GM23248 (cell line): ENCODE results near the gene FTSJ1. TPM values are rescaled to one million over a fixed set of nuclear protein-coding genes. Genes with fewer than 3 reads are reported as not detected.
"Not testable (repeated sequence)": the region's sequence is repeated elsewhere in the genome, so short reads cannot be mapped to it uniquely, and the experiment has no call there.

Experiments
- DNase-seq: peaks from one replicate; pipeline ENCODE4 v3.0.0-alpha.2; 2015
- H2AFZ ChIP-seq: fragments of 200-600 bp; sonication (generic); 2 replicates; pipeline ENCODE4 v1.6.1; 2016; ENCODE audit warnings: antibody characterized with exemption
- H3F3A ChIP-seq: fragments of 200-600 bp; sonication (generic); 2 replicates; pipeline ENCODE4 v1.6.1; 2016; ENCODE audit warnings: mild to moderate bottlenecking, antibody characterized with exemption, mixed run types; ENCODE audit not compliant: insufficient read depth
- H3K27ac ChIP-seq: fragments of 200-600 bp; sonication (generic); 2 replicates; pipeline ENCODE4 v1.5.1; 2016; ENCODE audit warnings: mild to moderate bottlenecking
- H3K27me3 ChIP-seq: fragments of 200-600 bp; sonication (generic); replicated peaks from 2 replicates; pipeline ENCODE4 v1.6.1; 2016; ENCODE audit warnings: mild to moderate bottlenecking; ENCODE audit not compliant: insufficient read depth
- H3K36me3 ChIP-seq: fragments of 200-600 bp; sonication (generic); 2 replicates; pipeline ENCODE4 v1.6.1; 2016; ENCODE audit warnings: low read depth, mild to moderate bottlenecking
- H3K4me1 ChIP-seq: fragments of 200-600 bp; sonication (generic); 2 replicates; pipeline ENCODE4 v1.6.1; 2016; ENCODE audit warnings: mild to moderate bottlenecking; ENCODE audit not compliant: insufficient read depth
- H3K4me2 ChIP-seq: fragments of 200-600 bp; sonication (generic); one replicate; pipeline ENCODE4 v1.6.1; 2016; ENCODE audit warnings: mild to moderate bottlenecking; ENCODE audit not compliant: unreplicated experiment
- H3K4me3 ChIP-seq: fragments of 200-600 bp; sonication (generic); 2 replicates; pipeline ENCODE4 v1.5.1; 2016; ENCODE audit warnings: mild to moderate bottlenecking
- H3K79me2 ChIP-seq: fragments of 200-600 bp; sonication (generic); 2 replicates; pipeline ENCODE4 v1.6.1; 2016; ENCODE audit warnings: mild to moderate bottlenecking; ENCODE audit not compliant: insufficient read depth
- H3K9ac ChIP-seq: fragments of 200-600 bp; sonication (generic); 2 replicates; pipeline ENCODE4 v1.6.1; 2016; ENCODE audit warnings: mild to moderate bottlenecking
- H3K9me2 ChIP-seq: fragments of 200-600 bp; sonication (generic); 2 replicates; pipeline ENCODE4 v1.6.1; 2016; ENCODE audit warnings: mixed run types, mild to moderate bottlenecking, moderate library complexity; ENCODE audit not compliant: insufficient read depth
- H3K9me3 ChIP-seq: fragments of 200-600 bp; sonication (generic); one replicate; pipeline ENCODE4 v1.6.1; 2017; ENCODE audit warnings: low read depth
- H4K20me1 ChIP-seq: fragments of 200-600 bp; sonication (generic); 2 replicates; pipeline ENCODE4 v1.6.0; 2016; ENCODE audit not compliant: insufficient read depth
- EZH2 ChIP-seq: fragments of 200-600 bp; sonication (generic); IDR thresholded peaks from 2 replicates; pipeline ENCODE4 v1.6.1; 2018; ENCODE audit warnings: antibody characterized with exemption, mild to moderate bottlenecking; ENCODE audit not compliant: insufficient read depth, poor library complexity, severe bottlenecking
- EZH2phosphoT487 ChIP-seq: fragments of 200-600 bp; sonication (generic); IDR thresholded peaks from 2 replicates; pipeline ENCODE4 v1.6.1; 2018; ENCODE audit warnings: antibody characterized with exemption, moderate library complexity, mild to moderate bottlenecking, low read depth; ENCODE audit not compliant: insufficient read depth
- WGBS, 2 experiments: methylation state at CpG; one replicate each; pipeline ENCODE4 v1.1.6; 2015 to 2017; ENCODE audit warnings: low lambda C conversion rate in 2 of 2, low coverage in 1 of 2; ENCODE audit errors: missing lambda C conversion rate in 2 of 2; 5-methylcytosine and 5-hydroxymethylcytosine counted together
- in situ Hi-C: fragments of 300-500 bp; cut with MboI; formaldehyde crosslinking; loops from 2 replicates; pipeline ENCODE4 v1.15.0; 2020
- polyA plus RNA-seq: library from polyadenylated mRNA; unstranded; fragments of >200 nt; fragmentation: Nextera tagmentation; extraction: Ambion mirVana; gene quantifications from 2 replicates; pipeline ENCODE4 v1.2.1, GENCODE V29; 2016
- total RNA-seq: library from RNA; depleted of rRNA; stranded (reverse); fragments of >200 nt; shearing (Covaris generic); gene quantifications from 2 replicates; pipeline ENCODE4 v1.2.3, GENCODE V29; 2014; rRNA removed

The FTSJ1 gene, protein sequence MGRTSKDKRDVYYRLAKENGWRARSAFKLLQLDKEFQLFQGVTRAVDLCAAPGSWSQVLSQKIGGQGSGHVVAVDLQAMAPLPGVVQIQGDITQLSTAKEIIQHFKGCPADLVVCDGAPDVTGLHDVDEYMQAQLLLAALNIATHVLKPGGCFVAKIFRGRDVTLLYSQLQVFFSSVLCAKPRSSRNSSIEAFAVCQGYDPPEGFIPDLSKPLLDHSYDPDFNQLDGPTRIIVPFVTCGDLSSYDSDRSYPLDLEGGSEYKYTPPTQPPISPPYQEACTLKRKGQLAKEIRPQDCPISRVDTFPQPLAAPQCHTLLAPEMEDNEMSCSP
- total RNA-seq, result 95.2 and 152 TPM in 2 replicates
- 64.9 and 70.6 TPM in 2 replicates for polyA plus RNA-seq

DNA sequence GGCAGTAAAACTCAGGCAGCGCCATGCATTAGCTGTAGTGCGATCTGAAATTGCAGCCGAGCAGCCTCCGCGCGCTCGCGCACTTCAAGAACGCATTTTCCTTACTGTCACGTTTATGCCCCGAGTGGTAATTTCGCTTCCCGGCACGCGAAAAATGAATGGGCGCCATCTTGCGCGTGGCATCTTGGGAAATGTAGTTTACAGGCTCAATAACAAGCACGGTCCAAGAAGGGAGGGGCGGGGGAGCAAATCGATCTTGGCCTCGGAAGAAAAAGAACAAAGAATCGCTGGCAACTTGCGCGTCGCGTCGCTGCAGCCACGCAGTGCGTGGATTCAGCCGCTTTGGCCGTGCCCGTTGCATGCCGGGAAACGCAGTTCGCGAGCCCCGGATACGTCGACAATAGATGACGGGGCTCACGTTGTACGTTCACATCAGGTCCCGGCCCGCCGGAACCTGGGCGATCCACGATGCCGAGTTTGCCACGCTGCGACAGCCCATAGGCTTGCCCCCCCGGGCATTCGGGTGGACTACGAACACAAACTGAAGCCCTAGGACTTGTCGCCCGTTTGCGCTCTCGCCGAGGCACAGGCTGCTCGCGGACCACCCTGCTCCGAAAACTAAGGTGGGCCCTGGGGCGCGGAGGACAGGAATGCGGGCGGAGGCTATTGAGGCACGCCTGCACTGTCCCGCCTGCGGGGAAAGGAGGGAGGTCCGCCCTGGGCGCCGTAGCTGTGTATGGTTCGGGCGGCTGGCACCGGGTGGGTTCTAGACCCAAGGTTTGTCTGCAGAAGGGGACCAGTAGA, at the start of gene FTSJ1:
TSS of gene FTSJ1 (plus strand) at position 426 of the 804 bp plus-strand sequence. CDS start 1,849 bp downstream, outside the sequence.
- no peak for TF ChIP-seq EZH2phosphoT487
- TF ChIP-seq EZH2, result no peak
- peak within 1 kb of the TSS; percentile 97 for H3K9ac ChIP-seq
- peak within 1 kb of the TSS; percentile 95 for H2AFZ ChIP-seq
- in situ Hi-C loops, result loop anchor here (25.0 kb wide), 1 partner anchor 389 kb away; no protein-coding TSS in a partner anchor
- H3K4me3 ChIP-seq, result peak within 1 kb of the TSS; percentile 94
- H3K27me3 ChIP-seq, result no peaks in the 10 kb centered on the region
- H3K79me2 ChIP-seq, result peaks cover 48% of the 10 kb centered on the region
- H3K36me3 ChIP-seq, result no peaks in the 10 kb centered on the region
- no peaks in the 10 kb centered on the region for H3K4me1 ChIP-seq
- no peaks in the 10 kb centered on the region for H3K9me3 ChIP-seq
- H3K9me2 ChIP-seq, result no peaks in the 10 kb centered on the region
- H4K20me1 ChIP-seq, result no peaks in the 10 kb centered on the region
- peak within 1 kb of the TSS; percentile 73 for H3K27ac ChIP-seq
- peak within 1 kb of the TSS; percentile 76 for H3K4me2 ChIP-seq
- peak; percentile 93 for DNase-seq
- 0 to 1% methylated on average over 38 to 54 of the region's 75 CpGs for WGBS, 2 experiments
- 0 out of 2 replicates have a peak, but pooled peaks cover 6% of the 10 kb centered on the region for H3F3A ChIP-seq

DNA sequence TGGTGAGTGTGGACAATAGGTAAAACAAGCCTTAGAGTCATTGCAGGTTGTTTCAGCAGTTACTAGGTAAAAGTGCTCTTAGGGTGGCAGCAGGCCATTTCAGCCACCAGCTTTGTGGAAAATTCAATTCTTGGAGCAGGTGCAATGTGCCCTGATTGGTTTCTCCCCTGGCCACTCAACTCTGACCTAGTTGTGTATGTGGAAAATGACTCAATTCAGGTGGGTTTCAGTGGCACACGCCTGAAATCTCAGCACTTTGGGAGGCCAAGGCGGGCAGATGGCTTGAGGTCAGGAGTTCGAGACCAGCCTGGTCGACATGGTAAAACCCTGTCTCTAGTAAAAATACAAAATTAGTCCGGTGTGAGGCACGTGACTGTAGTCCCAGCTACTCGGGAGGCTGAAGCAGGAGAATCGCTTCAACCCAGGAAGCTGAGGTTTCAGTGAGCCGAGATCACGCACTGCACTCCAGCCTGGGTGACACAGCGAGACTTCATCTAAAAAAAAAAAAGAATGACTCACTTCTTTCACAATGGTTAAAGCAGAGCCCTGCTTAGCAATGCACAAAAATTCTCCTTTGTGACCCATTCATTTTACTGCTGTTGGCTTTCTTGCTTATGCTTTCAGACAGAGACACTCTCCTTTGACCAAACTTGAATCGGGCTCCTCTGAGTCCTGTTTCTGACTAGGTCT, 48.8 kb upstream of the FTSJ1 start:
- H4K20me1 ChIP-seq, H3K4me2 ChIP-seq, H3K27ac ChIP-seq, H3K36me3 ChIP-seq, H3K4me3 ChIP-seq, DNase-seq, H3K9me2 ChIP-seq, H2AFZ ChIP-seq, H3K4me1 ChIP-seq, H3K9me3 ChIP-seq, H3K27me3 ChIP-seq, in situ Hi-C loops, H3K79me2 ChIP-seq, H3F3A ChIP-seq, H3K9ac ChIP-seq: not testable (repeated sequence)
- WGBS, 2 experiments, result no CpG with 5 or more reads among the region's 12 CpGs

DNA sequence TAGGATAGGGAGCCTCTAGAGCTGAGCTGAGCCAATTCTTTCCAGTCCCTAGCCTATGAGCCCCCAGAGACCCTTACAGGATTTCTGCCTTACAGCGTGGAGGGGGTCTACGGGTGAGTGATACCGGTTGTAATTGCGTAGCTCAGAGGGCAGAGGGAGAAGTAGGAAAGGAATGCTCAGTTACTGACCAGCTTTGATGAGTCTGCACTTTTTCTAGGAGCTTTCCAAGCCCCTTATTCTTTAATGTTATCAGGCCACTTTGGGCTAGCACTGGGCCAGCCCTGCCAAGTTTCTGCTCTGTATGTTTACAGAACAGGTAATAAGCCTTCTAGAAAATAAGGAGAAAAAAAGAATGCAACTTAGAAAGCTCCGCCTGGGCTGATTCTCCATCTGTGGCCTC, 46.4 kb upstream of the FTSJ1 start:
- DNase-seq, H3K27ac ChIP-seq, H3K9me3 ChIP-seq, H3K36me3 ChIP-seq, H2AFZ ChIP-seq, H3K9me2 ChIP-seq, H3K4me1 ChIP-seq, in situ Hi-C loops, H3K9ac ChIP-seq, H4K20me1 ChIP-seq, H3F3A ChIP-seq, H3K4me2 ChIP-seq, H3K79me2 ChIP-seq, H3K4me3 ChIP-seq, H3K27me3 ChIP-seq: not testable (repeated sequence)
- WGBS, 2 experiments, result 83 to 94% methylated on average over 5 of the region's 5 CpGs

DNA sequence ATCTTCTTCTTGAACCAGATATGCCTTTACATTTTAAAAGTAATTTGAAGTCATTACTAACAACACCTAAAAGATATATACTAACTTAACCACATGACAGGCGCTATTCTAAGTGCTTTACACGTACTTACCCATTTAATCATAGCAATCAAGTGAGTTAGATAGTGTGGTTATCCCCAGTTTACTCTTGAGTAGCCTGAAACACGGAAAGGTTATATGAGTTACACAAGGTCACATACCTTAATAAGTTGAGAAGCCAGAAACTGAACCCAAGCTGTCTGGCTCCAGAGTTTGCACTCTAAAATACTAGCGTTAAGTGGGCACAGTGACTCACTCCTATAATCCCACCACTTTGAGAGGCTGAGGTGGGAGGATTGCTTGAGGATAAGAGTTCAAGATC, 45.8 kb upstream of the FTSJ1 start:
- 62 to 71% methylated on average over 4 of the region's 4 CpGs for WGBS, 2 experiments
- in situ Hi-C loops, result not testable (repeated sequence)

DNA sequence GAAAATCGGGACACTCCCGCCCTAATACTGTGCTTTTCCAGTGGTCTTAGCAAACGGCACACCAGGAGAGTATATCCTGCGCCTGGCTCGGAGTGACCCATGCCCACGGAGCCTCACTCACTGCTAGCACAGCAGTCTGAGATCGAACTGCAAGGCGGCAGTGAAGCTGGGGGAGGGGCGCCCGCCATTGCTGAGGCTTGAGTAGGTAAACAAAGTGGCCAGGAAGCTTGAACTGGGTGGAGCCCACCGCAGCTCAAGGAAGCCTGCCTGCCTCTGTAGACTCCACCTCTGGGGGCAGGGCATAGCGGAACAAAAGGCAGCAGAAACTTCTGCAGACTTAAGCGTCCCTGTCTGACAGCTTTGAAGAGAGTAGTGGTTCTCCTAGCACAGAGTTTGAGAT, 42.3 kb upstream of the FTSJ1 start:
- 69 to 75% methylated on average over 5 to 12 of the region's 13 CpGs for WGBS, 2 experiments
- H3K27me3 ChIP-seq, H4K20me1 ChIP-seq, H3K4me1 ChIP-seq, H3K79me2 ChIP-seq, H3K9me3 ChIP-seq, H3K36me3 ChIP-seq, H2AFZ ChIP-seq, DNase-seq, H3K27ac ChIP-seq, H3K4me2 ChIP-seq, H3K4me3 ChIP-seq, H3K9ac ChIP-seq, H3K9me2 ChIP-seq, in situ Hi-C loops, H3F3A ChIP-seq: not testable (repeated sequence)

More for the DNA sequence above, 45.8 kb upstream of the FTSJ1 start:
- H3K36me3 ChIP-seq, H3K9me2 ChIP-seq, DNase-seq, H3K4me2 ChIP-seq, H4K20me1 ChIP-seq, H3K4me1 ChIP-seq, H3K4me3 ChIP-seq, H3K9ac ChIP-seq, H3K27ac ChIP-seq, H2AFZ ChIP-seq, H3K27me3 ChIP-seq, H3K9me3 ChIP-seq, H3K79me2 ChIP-seq, H3F3A ChIP-seq: not testable (repeated sequence)

DNA sequence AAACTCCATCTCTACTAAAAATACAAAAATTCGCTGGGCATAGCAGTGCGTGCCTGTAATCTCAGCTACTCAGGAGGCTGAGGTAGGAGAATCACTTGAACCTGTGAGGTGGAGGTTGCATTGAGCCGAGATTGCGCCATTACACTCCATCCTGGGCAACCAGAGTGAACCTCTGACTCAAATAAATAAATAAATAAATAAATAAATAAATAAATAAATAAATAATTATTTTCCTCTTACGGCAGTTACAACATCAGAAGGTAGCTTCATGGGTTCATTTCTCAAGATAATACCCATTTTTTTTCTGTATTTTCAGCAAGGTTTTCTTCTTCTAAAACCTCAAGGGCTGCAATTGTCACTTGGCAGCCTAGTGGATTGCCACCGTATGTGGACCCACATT, 28.8 kb upstream of the FTSJ1 start:
- H3K9me2 ChIP-seq, H3F3A ChIP-seq, H3K9ac ChIP-seq, H3K27ac ChIP-seq, H3K79me2 ChIP-seq, H4K20me1 ChIP-seq, H3K27me3 ChIP-seq, H3K9me3 ChIP-seq, DNase-seq, H3K4me3 ChIP-seq, H3K4me2 ChIP-seq, H3K4me1 ChIP-seq, H2AFZ ChIP-seq, H3K36me3 ChIP-seq, in situ Hi-C loops: not testable (repeated sequence)
- 81 to 87% methylated on average over 6 of the region's 6 CpGs for WGBS, 2 experiments
